Stimulated activated CD8-positive, alpha-beta memory T cell treated with anti-CD3 and anti-CD28 coated beads, Interleukin-7, amount 100 ng/mL, for 4 hours (primary cell): ENCODE data around the gene GADD45G.

Experiments used
- DNase-seq, 2 donors: peaks; one replicate each; pipeline ENCODE4 v3.0.0-alpha.2; 2020; ENCODE audit warnings: low read depth in 2 of 2

GADD45G gene

GRCh38 chr9:89592963-89593726, 11.7 kb upstream of the GADD45G start:
- no peak for DNase-seq

- DNase-seq = peak; percentile 38 to 45
Measured at GRCh38 chr9:89593727-89594427, 10.9 kb upstream of the GADD45G start.

- DNase-seq = no peak
Measured at GRCh38 chr9:89594811-89595550, 9.8 kb upstream of the GADD45G start.

GRCh38 chr9:89595646-89596045, 9.2 kb upstream of the GADD45G start:
- no peak for DNase-seq

- DNase-seq = no peak
Measured at GRCh38 chr9:89596937-89597555, 7.8 kb upstream of the GADD45G start.

- DNase-seq = no peak
Measured at GRCh38 chr9:89597711-89598362, 7.0 kb upstream of the GADD45G start.

GRCh38 chr9:89598363-89598713, 6.5 kb upstream of the GADD45G start:
- DNase-seq = no peak

- no peak for DNase-seq
Measured at GRCh38 chr9:89598926-89599325, 5.9 kb upstream of the GADD45G start.

GRCh38 chr9:89600831-89601230, 4.0 kb upstream of the GADD45G start:
- no peak for DNase-seq

- DNase-seq = no peak
Measured at GRCh38 chr9:89601306-89601705, 3.5 kb upstream of the GADD45G start.

GRCh38 chr9:89601856-89602562, 2.8 kb upstream of the GADD45G start:
- no peak for DNase-seq

- DNase-seq = peak; percentile 73 to 80
Measured at GRCh38 chr9:89602978-89603766, 1.6 kb upstream of the GADD45G start.

GRCh38 chr9:89603767-89604665, 796 bp upstream of the GADD45G start:
- DNase-seq = no peak

GRCh38 chr9:89605465-89606048, 745 bp downstream of the GADD45G start:
- peak; percentile 34 to 66 for DNase-seq

- DNase-seq = no peak
Measured at GRCh38 chr9:89606049-89606623, 1.3 kb downstream of the GADD45G start.

- DNase-seq = no peak
Measured at GRCh38 chr9:89606624-89607311, 2.0 kb downstream of the GADD45G start.

- DNase-seq = no peak
Measured at GRCh38 chr9:89608641-89609335, 4.0 kb downstream of the GADD45G start.
